ENCODE measurements around the gene UBASH3A. TPM values are rescaled to one million over a fixed set of nuclear protein-coding genes. Genes with fewer than 3 reads are reported as not detected.

UBASH3A gene
- total RNA-seq, 1 experiment from 2014 or later = 0.07 TPM

DNA sequence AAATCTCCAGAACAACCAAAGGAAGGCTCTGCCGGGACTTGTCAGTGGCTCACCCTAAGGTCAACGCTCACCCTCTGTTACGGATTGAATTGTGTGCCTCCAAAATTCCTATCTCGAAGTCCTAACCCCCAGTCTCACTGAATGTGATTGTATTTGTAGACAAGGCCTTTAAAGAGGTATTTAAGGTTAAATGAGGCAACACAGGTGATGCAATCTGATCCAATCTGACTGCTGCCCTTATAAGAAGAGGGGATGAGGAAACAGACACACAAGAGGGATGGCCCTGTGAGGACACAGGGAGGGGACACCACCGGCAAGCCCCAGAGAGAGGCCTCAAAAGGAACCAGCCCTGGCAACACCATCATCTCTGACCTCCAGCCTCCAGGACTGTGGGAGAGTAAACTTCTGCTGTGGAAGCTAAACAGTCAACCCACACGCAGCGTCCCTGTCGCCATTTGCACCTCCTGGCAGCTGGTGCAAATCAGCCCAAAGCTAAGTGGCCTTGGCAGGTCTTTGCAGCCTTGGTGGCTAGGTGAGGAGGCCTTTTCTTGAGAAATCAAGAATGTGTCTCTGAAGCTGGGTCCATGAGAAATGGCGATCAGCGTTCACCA, 24.2 kb downstream of the UBASH3A start:
- Histone ChIP-seq H3K27me3 (ENCODE audit: insufficient read depth, low read length) (peaks cover 52% of the 10 kb centered on the region; the same call in 1 of the 2 replicates), H3K9ac (ENCODE audit: low read length) (no peak overlapping the region), H3K27ac (ENCODE audit: low read depth, low read length) (no peak overlapping the region), H3K9me2 (ENCODE audit: insufficient read depth) (no peaks in the 10 kb centered on the region), H3K4me1 (ENCODE audit: control insufficient read depth in 1 of 2, insufficient read depth in 2 of 2, low read length in 2 of 2) (no peaks in the 10 kb centered on the region), H3K4me2 (ENCODE audit: low read length) (no peak overlapping the region), H2AFZ (ENCODE audit: low read depth, low read length, poor library complexity, severe bottlenecking) (no peak overlapping the region), H3K36me3 (ENCODE audit: control insufficient read depth in 1 of 2, insufficient read depth in 2 of 2, low read length in 2 of 2) (no peaks in the 10 kb centered on the region), H4K20me1 (ENCODE audit: insufficient read depth) (no peaks in the 10 kb centered on the region), H3K9me3 (ENCODE audit: control insufficient read depth in 1 of 2, insufficient read depth in 1 of 2, low read depth in 1 of 2, low read length in 2 of 2) (no peaks in the 10 kb centered on the region), H3K79me2 (ENCODE audit: insufficient read depth, low read length) (no peaks in the 10 kb centered on the region), H3K4me3 (replicated peaks in 1 of 2; ENCODE audit: low read depth in 1 of 2, low read length in 2 of 2) (no peak overlapping the region)
- ChIA-PET POLR2A (no interaction called here), RAD21 (ENCODE audit: low non-redundant PET in 1 of 2, low total read pairs in 2 of 2, uncharacterized antibody in 2 of 2, unreplicated experiment in 2 of 2) (no interaction called here), CTCF (interaction anchor here (0.8 kb wide), 1 partner anchor 17 kb away, joined by 3 read pairs; no protein-coding TSS in a partner anchor)
- ATAC-seq (no peak), DNase-seq (ENCODE audit: low read depth, low spot score) (no peak)
- TF ChIP-seq ZFX (IDR thresholded peaks at IDR 0.05) (no peak), EGR1 (IDR thresholded peaks at IDR 0.05; ENCODE audit: low read depth) (no peak), RAD21 (IDR thresholded peaks at IDR 0.05; ENCODE audit: low read depth) (no peak), POLR2A (IDR thresholded peaks at IDR 0.05; ENCODE audit: borderline replicate concordance, extremely low read depth, insufficient read depth, insufficient read length) (no peak), SIN3A (IDR thresholded peaks at IDR 0.05; ENCODE audit: low read depth) (no peak), FOSL1 (IDR thresholded peaks at IDR 0.05; ENCODE audit: low read depth) (no peak), ZNF274 (IDR thresholded peaks at IDR 0.05; ENCODE audit: low read depth, low read length) (no peak), SP1 (IDR thresholded peaks at IDR 0.05; ENCODE audit: low read depth) (no peak), CEBPB (IDR thresholded peaks at IDR 0.05; ENCODE audit: low read depth) (no peak), JUND (IDR thresholded peaks at IDR 0.05) (no peak), SRF (IDR thresholded peaks at IDR 0.05; ENCODE audit: low read depth) (no peak), ATF3 (IDR thresholded peaks at IDR 0.05) (no peak), ELF1 (IDR thresholded peaks at IDR 0.05; ENCODE audit: borderline replicate concordance, low read depth) (no peak)
- TF ChIP-seq, protein P1, sequence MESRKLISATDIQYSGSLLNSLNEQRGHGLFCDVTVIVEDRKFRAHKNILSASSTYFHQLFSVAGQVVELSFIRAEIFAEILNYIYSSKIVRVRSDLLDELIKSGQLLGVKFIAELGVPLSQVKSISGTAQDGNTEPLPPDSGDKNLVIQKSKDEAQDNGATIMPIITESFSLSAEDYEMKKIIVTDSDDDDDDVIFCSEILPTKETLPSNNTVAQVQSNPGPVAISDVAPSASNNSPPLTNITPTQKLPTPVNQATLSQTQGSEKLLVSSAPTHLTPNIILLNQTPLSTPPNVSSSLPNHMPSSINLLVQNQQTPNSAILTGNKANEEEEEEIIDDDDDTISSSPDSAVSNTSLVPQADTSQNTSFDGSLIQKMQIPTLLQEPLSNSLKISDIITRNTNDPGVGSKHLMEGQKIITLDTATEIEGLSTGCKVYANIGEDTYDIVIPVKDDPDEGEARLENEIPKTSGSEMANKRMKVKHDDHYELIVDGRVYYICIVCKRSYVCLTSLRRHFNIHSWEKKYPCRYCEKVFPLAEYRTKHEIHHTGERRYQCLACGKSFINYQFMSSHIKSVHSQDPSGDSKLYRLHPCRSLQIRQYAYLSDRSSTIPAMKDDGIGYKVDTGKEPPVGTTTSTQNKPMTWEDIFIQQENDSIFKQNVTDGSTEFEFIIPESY (IDR thresholded peaks at IDR 0.05; ENCODE audit: extremely low read depth, insufficient replicate concordance, low read length) = no peak
- TF ChIP-seq, protein P2, sequence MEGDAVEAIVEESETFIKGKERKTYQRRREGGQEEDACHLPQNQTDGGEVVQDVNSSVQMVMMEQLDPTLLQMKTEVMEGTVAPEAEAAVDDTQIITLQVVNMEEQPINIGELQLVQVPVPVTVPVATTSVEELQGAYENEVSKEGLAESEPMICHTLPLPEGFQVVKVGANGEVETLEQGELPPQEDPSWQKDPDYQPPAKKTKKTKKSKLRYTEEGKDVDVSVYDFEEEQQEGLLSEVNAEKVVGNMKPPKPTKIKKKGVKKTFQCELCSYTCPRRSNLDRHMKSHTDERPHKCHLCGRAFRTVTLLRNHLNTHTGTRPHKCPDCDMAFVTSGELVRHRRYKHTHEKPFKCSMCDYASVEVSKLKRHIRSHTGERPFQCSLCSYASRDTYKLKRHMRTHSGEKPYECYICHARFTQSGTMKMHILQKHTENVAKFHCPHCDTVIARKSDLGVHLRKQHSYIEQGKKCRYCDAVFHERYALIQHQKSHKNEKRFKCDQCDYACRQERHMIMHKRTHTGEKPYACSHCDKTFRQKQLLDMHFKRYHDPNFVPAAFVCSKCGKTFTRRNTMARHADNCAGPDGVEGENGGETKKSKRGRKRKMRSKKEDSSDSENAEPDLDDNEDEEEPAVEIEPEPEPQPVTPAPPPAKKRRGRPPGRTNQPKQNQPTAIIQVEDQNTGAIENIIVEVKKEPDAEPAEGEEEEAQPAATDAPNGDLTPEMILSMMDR (IDR thresholded peaks at IDR 0.05 in 2 of 3, conservative IDR thresholded peaks at IDR 0.05 in 1 of 3; ENCODE audit: borderline replicate concordance in 1 of 3, insufficient read depth in 1 of 3, low read depth in 2 of 3, low read length in 2 of 3) = no peak
- TF ChIP-seq, protein P3, sequence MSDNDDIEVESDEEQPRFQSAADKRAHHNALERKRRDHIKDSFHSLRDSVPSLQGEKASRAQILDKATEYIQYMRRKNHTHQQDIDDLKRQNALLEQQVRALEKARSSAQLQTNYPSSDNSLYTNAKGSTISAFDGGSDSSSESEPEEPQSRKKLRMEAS (IDR thresholded peaks at IDR 0.05) = no peak
- BruUV-seq (replicated peaks) = no TSS peak
- intact Hi-C loops (cut with micrococcal nuclease) = no loop called here

Measured in HCT116 (cell line).